HG03108 (cell line): ENCODE data around the gene JPH2.

Experiments used
- ATAC-seq: cut with Tn5 transposase; IDR thresholded peaks from one replicate; pipeline ENCODE4 v1.9.1; 2021; ENCODE audit warnings: moderate library complexity; ENCODE audit not compliant: unreplicated experiment

JPH2 gene

DNA sequence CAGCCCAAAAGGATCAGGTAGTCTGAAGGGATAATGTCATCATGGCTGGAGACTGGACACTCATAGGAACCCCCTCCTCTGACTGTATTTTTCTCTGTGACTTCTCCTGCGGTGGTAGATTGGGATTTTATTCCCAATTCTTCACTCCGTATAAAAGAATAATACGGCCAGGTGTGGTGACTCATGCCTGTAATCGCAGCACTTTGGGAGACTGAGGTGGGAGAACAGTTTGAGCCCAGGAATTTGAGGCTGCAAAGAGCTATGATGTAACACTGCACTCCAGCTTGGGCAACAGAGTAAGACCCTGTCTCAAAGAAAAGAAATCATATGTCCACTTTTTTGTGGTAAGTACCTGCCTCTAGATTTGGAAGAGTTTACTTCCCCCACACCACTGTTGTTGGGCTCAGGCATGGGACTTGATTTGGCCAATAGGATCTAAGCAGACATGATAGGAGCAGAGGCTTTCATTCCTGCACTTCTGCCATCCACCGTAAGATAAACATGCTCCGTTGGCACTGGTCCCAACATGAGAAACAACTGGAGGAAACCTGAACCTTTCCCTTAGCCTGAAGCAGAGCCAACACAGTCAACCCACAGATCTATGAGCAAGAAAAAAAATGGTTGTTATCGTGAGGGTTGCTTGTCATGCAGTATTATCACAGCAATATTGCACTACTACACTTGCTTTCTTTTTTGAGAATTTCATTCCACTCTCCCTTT is 82.0 kb downstream of the JPH2 start:
- no peak for ATAC-seq

DNA sequence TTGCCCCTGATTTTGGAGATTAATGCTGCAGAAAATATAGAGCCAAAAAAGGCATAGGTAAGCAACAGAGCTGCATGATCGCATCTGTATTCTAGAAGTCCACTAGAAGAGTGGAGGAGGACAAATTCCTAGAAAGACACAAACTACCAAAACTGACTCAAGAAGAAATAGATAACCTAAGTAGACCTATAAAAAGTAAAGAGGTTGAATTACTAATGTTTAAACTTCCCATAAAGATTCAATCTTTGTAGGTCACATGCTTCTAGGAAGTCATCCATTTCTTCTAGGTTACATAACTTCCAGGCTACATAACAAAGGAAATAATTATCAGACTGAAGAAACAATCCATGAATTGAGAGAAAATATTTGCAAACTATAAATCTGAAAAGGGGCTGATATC is 84.4 kb downstream of the JPH2 start:
- ATAC-seq, result no peak

DNA sequence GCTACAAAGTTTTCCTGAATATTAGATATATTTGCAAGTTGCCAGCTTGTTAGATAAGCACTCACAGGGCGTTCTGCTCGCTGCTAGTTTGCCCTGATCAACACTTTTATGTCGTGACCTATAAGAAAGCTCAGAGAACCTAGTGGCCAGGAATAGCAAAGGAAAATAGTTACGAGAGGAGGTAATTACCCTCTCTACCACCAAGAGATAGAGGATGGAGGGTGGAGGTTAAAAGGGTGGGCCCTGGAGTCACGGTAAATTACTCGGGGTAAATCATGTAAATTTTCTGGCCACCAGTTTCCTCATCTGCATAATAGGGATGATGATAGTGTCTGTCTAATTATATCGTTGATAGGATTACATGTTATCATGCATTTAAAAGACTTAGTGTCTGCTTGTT is 87.2 kb downstream of the JPH2 start:
- no peak for ATAC-seq

GRCh38 chr20:44098657-44099056 is 88.3 kb downstream of the JPH2 start:
- no peak for ATAC-seq

GRCh38 chr20:44098256-44098630 is 88.7 kb downstream of the JPH2 start:
- no peak for ATAC-seq

DNA sequence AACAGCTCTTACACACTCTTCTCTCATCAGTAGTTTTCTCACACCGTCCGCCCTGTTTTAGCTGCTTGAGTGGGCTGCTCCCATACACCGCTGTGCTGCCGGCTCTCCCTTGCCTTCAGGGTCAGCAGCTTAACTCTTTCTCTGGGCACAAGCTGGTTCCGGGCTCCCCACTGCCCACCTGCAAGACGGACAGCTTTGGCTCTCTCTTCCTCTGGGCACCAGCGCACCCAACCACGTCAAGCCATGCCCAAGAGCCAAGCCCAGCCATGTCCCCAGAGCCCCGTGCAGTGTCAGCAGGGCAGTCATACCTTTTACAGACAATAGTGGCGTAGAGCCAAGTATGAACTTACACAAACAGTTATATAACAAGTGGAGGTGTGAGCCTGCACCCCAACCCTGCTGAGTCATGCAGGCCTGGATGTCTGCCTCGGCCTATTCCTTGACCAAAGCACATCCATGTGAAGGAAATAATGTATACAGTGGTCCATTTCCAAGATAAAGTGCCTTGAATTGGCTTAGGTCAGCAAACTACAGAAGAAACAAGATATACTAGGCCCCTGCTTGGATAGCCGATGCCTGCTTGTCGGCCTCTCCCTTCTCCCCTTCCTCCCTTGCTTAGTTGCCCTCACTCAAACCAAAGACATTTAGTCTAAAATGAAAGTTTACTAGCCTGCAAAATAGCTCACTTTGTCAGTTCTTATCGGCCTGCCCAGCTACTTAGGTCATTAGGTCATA is 89.3 kb downstream of the JPH2 start:
- no peak for ATAC-seq

GRCh38 chr20:44095831-44096230 is 91.2 kb downstream of the JPH2 start:
- no peak for ATAC-seq

- no peak for ATAC-seq
These were observed 93.8 kb downstream of the JPH2 start for GRCh38 chr20:44093249-44093582.

GRCh38 chr20:44092551-44093248 is 94.3 kb downstream of the JPH2 start:
- ATAC-seq, result no peak

- no peak for ATAC-seq
These were observed 96.0 kb downstream of the JPH2 start for GRCh38 chr20:44091026-44091425.

DNA sequence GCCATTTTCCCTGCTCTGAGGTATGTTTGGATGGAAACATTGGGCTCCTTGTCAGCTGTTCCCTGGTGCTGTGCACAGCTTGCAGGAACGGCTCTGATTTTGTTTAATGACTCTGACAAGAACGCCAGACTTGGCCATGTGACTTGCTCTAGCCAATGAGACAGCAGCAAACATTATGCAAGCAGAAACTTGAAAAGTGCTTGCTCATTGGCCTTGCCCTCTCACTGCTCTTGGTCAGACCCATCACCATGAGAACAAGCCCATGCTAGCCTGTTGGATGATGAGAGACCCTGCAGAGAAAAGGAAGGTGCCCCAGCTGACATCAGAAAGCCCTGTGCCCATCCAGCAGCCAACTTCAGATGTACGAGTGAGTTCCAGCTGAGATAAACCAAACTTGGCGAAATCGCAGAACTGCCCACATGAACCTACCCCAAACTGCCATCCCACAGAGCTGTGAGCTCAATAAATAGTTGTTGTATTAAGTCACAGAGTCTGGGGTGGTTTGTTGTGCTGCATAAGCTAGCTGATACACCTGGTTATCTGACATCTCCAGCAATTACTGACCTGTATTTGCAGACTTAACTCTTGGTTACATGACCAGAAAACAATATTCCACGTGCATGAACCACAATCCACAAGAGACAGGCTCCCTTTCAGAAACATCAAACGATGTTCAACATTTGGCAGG is 96.9 kb downstream of the JPH2 start:
- ATAC-seq, result no peak

GRCh38 chr20:44087857-44088120 is 99.2 kb downstream of the JPH2 start:
- ATAC-seq, result no peak

GRCh38 chr20:44087051-44087856 is 99.7 kb downstream of the JPH2 start:
- no peak for ATAC-seq

- ATAC-seq, result no peak
These were observed 101.2 kb downstream of the JPH2 start for GRCh38 chr20:44085616-44086434.

DNA sequence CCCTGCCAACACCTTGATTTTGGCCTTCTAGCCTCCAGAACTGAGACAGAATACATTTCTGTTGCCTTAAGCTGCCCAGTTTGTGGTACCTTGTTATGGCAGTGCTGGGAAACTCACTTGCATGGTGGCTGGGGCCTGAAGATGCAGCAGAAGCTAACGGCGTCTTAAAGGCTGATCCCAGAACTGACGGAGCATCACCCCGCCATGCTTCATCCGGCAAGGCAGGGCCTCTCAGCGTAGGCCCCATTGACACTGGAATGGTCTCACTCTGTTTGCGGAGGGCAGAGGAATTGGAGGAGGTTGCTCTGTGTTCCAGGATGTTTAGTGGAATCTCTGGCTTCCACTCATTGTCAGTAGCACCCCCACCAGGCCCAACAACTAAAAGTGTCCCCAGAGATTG is 102.1 kb downstream of the JPH2 start:
- no peak for ATAC-seq

- no peak for ATAC-seq
These were observed 102.5 kb downstream of the JPH2 start for GRCh38 chr20:44084439-44084838.

GRCh38 chr20:44083220-44083933 is 103.6 kb downstream of the JPH2 start:
- ATAC-seq, result no peak

DNA sequence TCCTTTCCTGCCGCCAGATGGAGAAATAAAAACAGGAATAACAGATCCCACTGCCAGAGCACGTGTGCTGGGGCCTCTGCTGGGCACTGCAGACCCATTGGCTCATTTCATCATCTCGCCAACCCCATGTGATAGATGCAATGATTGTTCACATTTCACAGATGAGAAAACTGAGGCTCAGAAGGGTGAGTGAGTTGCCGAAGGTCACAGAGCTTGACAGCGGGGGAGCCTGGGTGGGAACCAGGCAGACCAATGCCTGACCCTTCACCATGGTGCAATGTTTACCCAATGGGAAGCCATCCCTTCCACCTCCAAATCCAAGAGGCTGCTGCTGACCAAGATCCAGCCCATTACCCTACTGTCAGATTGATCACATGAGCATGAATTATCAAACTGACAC is 105.1 kb downstream of the JPH2 start:
- ATAC-seq, result no peak

GRCh38 chr20:44081476-44081875 is 105.5 kb downstream of the JPH2 start:
- ATAC-seq, result no peak
